Fibroblast of lung (primary cell): ENCODE results near the gene POLR1G.

Experiments
- CTCF ChIP-seq, 2 donors: IDR thresholded peaks in 1 of 2; conservative IDR thresholded peaks in 1 of 2; 1 replicate in 1 of 2; 2 replicates in 1 of 2; pipeline ENCODE4 v1.5.1; 2011 to 2012; ENCODE audit warnings: low read length in 2 of 2, control low read depth in 1 of 2, inconsistent platforms in 1 of 2, low read depth in 1 of 2, mild to moderate bottlenecking in 1 of 2
- EZH2 ChIP-seq: IDR thresholded peaks from 2 replicates; pipeline ENCODE4 v1.5.1; 2012; ENCODE audit warnings: low read length, control low read depth, mild to moderate bottlenecking; ENCODE audit errors: missing control alignments

- no peak for TF ChIP-seq CTCF (conservative IDR thresholded peaks at IDR 0.05 in 1 of 2, IDR thresholded peaks at IDR 0.05 in 1 of 2; ENCODE audit: low read depth in 1 of 2, low read length in 2 of 2)
- no peak for TF ChIP-seq EZH2
Measured at GRCh38 chr19:45362291-45362690, 44.2 kb upstream of the POLR1G start.
